Heart left ventricle (tissue), 13 donors: ENCODE measurements around the gene EXOSC10.

ENCODE experiments used
- CTCF ChIP-seq, 12 donors: fragments of 200-600 bp; sonication (generic) in 4 of 12; IDR thresholded peaks; one replicate each; pipeline versions ENCODE4 v1.5.0 to v1.8.0; 2018 to 2022; ENCODE audit warnings: antibody characterized with exemption in 12 of 12, mild to moderate bottlenecking in 5 of 12
- POLR2A ChIP-seq, 2 donors: fragments of 450-650 bp; IDR thresholded peaks; one replicate each; pipeline ENCODE4 v1.6.1; 2017; ENCODE audit warnings: antibody characterized with exemption in 2 of 2, mild to moderate bottlenecking in 2 of 2, moderate library complexity in 2 of 2
- donor health status: ischemic (EF 13 %, LVEDD 7.1; RV severe dilation, severe dysfunction).
- donor health status: DM: no; HTN: yes; CAD: no.
- donor health status: DM: no; HTN: no; CAD: no.
- donor health status: ischemic (EF 25% LVEDD 6.9; RV normal size, moderate dysfunction).
- donor health status: ischemic (EF 25% LVEDD 5.7; RV mildly dilated, moderate dysfunction).
- donor health status: ischemic (EF 35%, LVEDD 5.7; RV mildly dilated, moderate dysfunction).
- donor health status: nonischemic (EF 11% LVEDD 7.7; RV severe dilation, severe dysfunction).
- donor health status: DM: yes; HTN: yes; CAD: no.
- donor health status: PGD.
- donor health status: ischemic (EF 29% LVEDD 5.4; RV normal size, mild dysfunction).
- donor health status: nonischemic (EF 23%, LVEDD 6.1; RV moderate dilation, normal function).

GRCh38 chr1:11100149-11100493 lies 452 bp upstream of the EXOSC10 start:
- TF ChIP-seq CTCF (IDR thresholded peaks at IDR 0.05) (no peak), POLR2A (IDR thresholded peaks at IDR 0.05) (no peak)
